Common myeloid progenitor, CD34-positive (primary cell): ENCODE data around the gene MEX3D.

ENCODE experiments used
- CTCF ChIA-PET: fragments of 350-600 bp; sonication (Branson Sonifier 250); formaldehyde crosslinking; loops from one replicate; lab custom pipeline; 2021; ENCODE audit warnings: antibody characterized with exemption; lab: Charles Lee
- POLR2A ChIA-PET: fragments of 350-600 bp; sonication (Branson Sonifier 250); formaldehyde crosslinking; loops from one replicate; lab custom pipeline; 2021; ENCODE audit warnings: antibody characterized with exemption; lab: Charles Lee
- DNase-seq, 3 donors: peaks; one replicate each; pipeline versions ENCODE4 v3.0.0 to v3.0.0-alpha.2; 2013
- H3K27ac ChIP-seq, 2 experiments: 1 replicate in 1 of 2; 2 replicates in 1 of 2; pipeline ENCODE4 v1.7.0; 2013; ENCODE audit warnings: inconsistent platforms in 2 of 2, low read length in 2 of 2, mild to moderate bottlenecking in 2 of 2, low read depth in 1 of 2, moderate library complexity in 1 of 2; ENCODE audit not compliant: severe bottlenecking in 2 of 2, insufficient read depth in 1 of 2, poor library complexity in 1 of 2
- H3K27me3 ChIP-seq, 5 experiments: replicated peaks in 2 of 5; 1 replicate in 3 of 5; 2 replicates in 2 of 5; pipeline versions ENCODE4 v1.6.1 to v1.7.0; 2013; ENCODE audit warnings: low read length in 4 of 5, mild to moderate bottlenecking in 2 of 5, moderate library complexity in 2 of 5, inconsistent platforms in 1 of 5; ENCODE audit not compliant: insufficient read depth in 5 of 5, control insufficient read depth in 4 of 5
- H3K36me3 ChIP-seq, 4 experiments: 1 replicate in 2 of 4; 2 replicates in 2 of 4; pipeline versions ENCODE4 v1.6.1 to v1.7.0; 2013; ENCODE audit warnings: low read length in 3 of 4, control low read depth in 1 of 4, mild to moderate bottlenecking in 1 of 4; ENCODE audit not compliant: control insufficient read depth in 4 of 4, insufficient read depth in 4 of 4
- H3K4me1 ChIP-seq, 4 experiments: 1 replicate in 3 of 4; 2 replicates in 1 of 4; pipeline versions ENCODE4 v1.6.1 to v1.7.1; 2013; ENCODE audit warnings: low read length in 3 of 4, mild to moderate bottlenecking in 3 of 4, control low read depth in 1 of 4, inconsistent platforms in 1 of 4, moderate library complexity in 1 of 4; ENCODE audit not compliant: control insufficient read depth in 4 of 4, insufficient read depth in 4 of 4; ENCODE audit errors: control extremely low read depth in 1 of 4
- H3K4me3 ChIP-seq, 7 experiments: 1 replicate in 4 of 7; 2 replicates in 3 of 7; pipeline versions ENCODE4 v1.5.1 to v1.7.0; 2013; ENCODE audit warnings: mild to moderate bottlenecking in 7 of 7, low read length in 6 of 7, moderate library complexity in 6 of 7, inconsistent platforms in 2 of 7, low read depth in 2 of 7, control low read depth in 1 of 7; ENCODE audit not compliant: insufficient read depth in 4 of 7, control insufficient read depth in 1 of 7; ENCODE audit errors: extremely low read depth in 1 of 7
- H3K9me3 ChIP-seq, 5 experiments: 1 replicate in 4 of 5; 2 replicates in 1 of 5; pipeline versions ENCODE4 v1.6.1 to v1.7.1; 2013; ENCODE audit warnings: low read length in 4 of 5, mild to moderate bottlenecking in 2 of 5, inconsistent platforms in 1 of 5, low read depth in 1 of 5, moderate library complexity in 1 of 5; ENCODE audit not compliant: control insufficient read depth in 4 of 5, insufficient read depth in 2 of 5; ENCODE audit errors: control extremely low read depth in 1 of 5
- WGBS: methylation state at CpG from one replicate; pipeline ENCODE4 v1.1.5; 2013; ENCODE audit not compliant: insufficient coverage; 5-methylcytosine and 5-hydroxymethylcytosine counted together

The MEX3D gene

GRCh38 chr19:1577929-1578618 is 9.9 kb upstream of the MEX3D start:
- ChIA-PET POLR2A (interaction anchor here (0.6 kb wide), 1 partner anchor 1994 kb away, joined by 7 read pairs; no protein-coding TSS in a partner anchor), CTCF (interaction anchor here (1.3 to 1.7 kb wide), 2 partner anchors 9 to 32 kb away, joined by 3 to 4 read pairs; no protein-coding TSS in a partner anchor)
- Histone ChIP-seq H3K4me1 (no peaks in the 10 kb centered on the region), H3K9me3 (no peaks in the 10 kb centered on the region), H3K27me3 (no peaks in the 10 kb centered on the region), H3K36me3 (peaks cover 5 to 62% (median 45%) of the 10 kb centered on the region in 4 experiments), H3K27ac (no peak overlapping the region), H3K4me3 (no peak overlapping the region)
- no peak for DNase-seq
- WGBS = 98% methylated on average over 36 of the region's 49 CpGs

GRCh38 chr19:1577090-1577928 is 9.2 kb upstream of the MEX3D start:
- no peaks in the 10 kb centered on the region for H3K27me3 ChIP-seq
- ChIA-PET POLR2A (no interaction called here), CTCF (interaction anchor here (1.0 to 1.7 kb wide), 3 partner anchors 10 to 31 kb away, joined by 3 to 4 read pairs (median 3); no protein-coding TSS in a partner anchor)
- H3K36me3 ChIP-seq = peaks cover 5 to 58% (median 40%) of the 10 kb centered on the region in 4 experiments
- H3K4me3 ChIP-seq = no peak overlapping the region
- WGBS = 93% methylated on average over 41 of the region's 41 CpGs
- H3K4me1 ChIP-seq = no peaks in the 10 kb centered on the region
- no peak overlapping the region for H3K27ac ChIP-seq
- no peaks in the 10 kb centered on the region for H3K9me3 ChIP-seq
- no peak for DNase-seq

- no peak for DNase-seq
- Histone ChIP-seq H3K27me3 (no peaks in the 10 kb centered on the region), H3K27ac (no peak overlapping the region), H3K4me1 (no peaks in the 10 kb centered on the region), H3K9me3 (no peaks in the 10 kb centered on the region), H3K4me3 (no peak overlapping the region), H3K36me3 (peaks cover 5 to 51% (median 37%) of the 10 kb centered on the region in 4 experiments)
- ChIA-PET POLR2A (no interaction called here), CTCF (interaction anchor here (1.0 kb wide), 1 partner anchor 15 kb away, joined by 3 read pairs; no protein-coding TSS in a partner anchor)
- 92% methylated on average over 25 of the region's 30 CpGs for WGBS
These were observed 8.3 kb upstream of the MEX3D start for GRCh38 chr19:1576242-1577089.

GRCh38 chr19:1575323-1576241 is 7.5 kb upstream of the MEX3D start:
- ChIA-PET CTCF (interaction anchor here (1.0 kb wide), 1 partner anchor 24 kb away, joined by 3 read pairs; no protein-coding TSS in a partner anchor), POLR2A (no interaction called here)
- H3K4me3 ChIP-seq = no peak overlapping the region
- no peaks in the 10 kb centered on the region for H3K4me1 ChIP-seq
- H3K36me3 ChIP-seq = peaks cover 3 to 42% (median 29%) of the 10 kb centered on the region in 4 experiments
- peaks cover 0 to 2% (median 0%) of the 10 kb centered on the region in 5 experiments for H3K27me3 ChIP-seq
- no peak overlapping the region for H3K27ac ChIP-seq
- H3K9me3 ChIP-seq = no peaks in the 10 kb centered on the region
- 95% methylated on average over 22 of the region's 22 CpGs for WGBS
- DNase-seq = no peak

GRCh38 chr19:1574354-1575136 is 6.4 kb upstream of the MEX3D start:
- Histone ChIP-seq H3K4me3 (no peak overlapping the region), H3K27me3 (peaks cover 0 to 4% (median 0%) of the 10 kb centered on the region in 5 experiments), H3K9me3 (no peaks in the 10 kb centered on the region), H3K27ac (no peak overlapping the region), H3K36me3 (peaks cover 0 to 34% (median 20%) of the 10 kb centered on the region in 4 experiments), H3K4me1 (no peaks in the 10 kb centered on the region)
- no peak for DNase-seq
- ChIA-PET POLR2A (no interaction called here), CTCF (interaction anchor here (1.0 kb wide), 1 partner anchor 23 kb away, joined by 3 read pairs; no protein-coding TSS in a partner anchor)
- 95% methylated on average over 33 of the region's 34 CpGs for WGBS
